GM12864 (cell line): Measurements from ENCODE around the gene SRSF3.

ENCODE experiments used
- DNase-seq: peaks from one replicate; pipeline ENCODE4 v3.0.0-alpha.2; 2011; ENCODE audit warnings: low read depth
- H3K4me3 ChIP-seq: 2 replicates; pipeline ENCODE4 v1.5.1; 2011; ENCODE audit warnings: mild to moderate bottlenecking, low read depth, low read length, control low read depth
- TF ChIP-seq, protein P1 (sequence below): IDR thresholded peaks from 2 replicates; pipeline ENCODE4 v1.5.1; 2011; ENCODE audit warnings: low read depth, mild to moderate bottlenecking, moderate library complexity, low read length, control low read depth, inconsistent platforms; ENCODE audit errors: missing control alignments

SRSF3 gene

DNA sequence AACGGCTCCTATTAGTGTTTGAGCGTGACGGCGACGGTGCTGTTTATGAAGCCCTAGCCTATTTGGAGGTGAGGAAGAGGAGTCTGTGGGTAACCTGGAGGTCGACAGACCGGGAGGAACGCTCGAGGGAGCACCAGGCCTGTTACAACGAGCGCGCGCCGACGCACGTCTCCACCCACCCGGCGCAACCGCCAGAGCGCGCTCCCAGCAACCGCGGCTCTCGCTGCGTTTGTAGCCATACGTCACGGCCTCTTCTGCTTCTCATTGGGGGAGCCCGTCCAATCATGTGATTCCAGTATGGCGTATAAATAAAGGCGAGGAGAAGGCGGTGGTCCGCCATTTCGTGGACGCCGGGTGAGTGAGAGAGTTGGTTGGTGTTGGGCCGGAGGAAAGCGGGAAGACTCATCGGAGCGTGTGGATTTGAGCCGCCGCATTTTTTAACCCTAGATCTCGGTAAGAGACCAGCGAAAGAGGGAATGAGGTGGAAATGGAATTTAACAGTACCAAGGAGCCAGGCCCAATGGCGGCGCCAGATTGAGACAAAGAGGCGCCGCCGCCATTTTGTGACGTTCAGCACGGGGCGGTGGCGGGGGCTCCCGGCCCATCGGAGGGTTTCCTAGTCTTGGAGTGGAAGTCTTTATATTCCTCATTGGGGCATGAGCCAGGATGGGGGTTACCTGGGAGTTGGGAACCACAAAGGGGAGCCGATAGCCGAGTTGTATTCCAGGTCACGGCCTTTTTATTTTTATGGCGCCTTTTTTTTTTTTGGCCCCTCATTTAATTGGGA is at the start of gene SRSF3:
SRSF3 (plus strand) TSS at position 334 of the 787 bp plus-strand sequence. CDS start 2,401 bp downstream, outside the sequence.
- TF ChIP-seq, protein P1, sequence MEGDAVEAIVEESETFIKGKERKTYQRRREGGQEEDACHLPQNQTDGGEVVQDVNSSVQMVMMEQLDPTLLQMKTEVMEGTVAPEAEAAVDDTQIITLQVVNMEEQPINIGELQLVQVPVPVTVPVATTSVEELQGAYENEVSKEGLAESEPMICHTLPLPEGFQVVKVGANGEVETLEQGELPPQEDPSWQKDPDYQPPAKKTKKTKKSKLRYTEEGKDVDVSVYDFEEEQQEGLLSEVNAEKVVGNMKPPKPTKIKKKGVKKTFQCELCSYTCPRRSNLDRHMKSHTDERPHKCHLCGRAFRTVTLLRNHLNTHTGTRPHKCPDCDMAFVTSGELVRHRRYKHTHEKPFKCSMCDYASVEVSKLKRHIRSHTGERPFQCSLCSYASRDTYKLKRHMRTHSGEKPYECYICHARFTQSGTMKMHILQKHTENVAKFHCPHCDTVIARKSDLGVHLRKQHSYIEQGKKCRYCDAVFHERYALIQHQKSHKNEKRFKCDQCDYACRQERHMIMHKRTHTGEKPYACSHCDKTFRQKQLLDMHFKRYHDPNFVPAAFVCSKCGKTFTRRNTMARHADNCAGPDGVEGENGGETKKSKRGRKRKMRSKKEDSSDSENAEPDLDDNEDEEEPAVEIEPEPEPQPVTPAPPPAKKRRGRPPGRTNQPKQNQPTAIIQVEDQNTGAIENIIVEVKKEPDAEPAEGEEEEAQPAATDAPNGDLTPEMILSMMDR: peak; percentile 27
- DNase-seq: peak; percentile 94
- H3K4me3 ChIP-seq: peak within 1 kb of the TSS; percentile 96

DNA sequence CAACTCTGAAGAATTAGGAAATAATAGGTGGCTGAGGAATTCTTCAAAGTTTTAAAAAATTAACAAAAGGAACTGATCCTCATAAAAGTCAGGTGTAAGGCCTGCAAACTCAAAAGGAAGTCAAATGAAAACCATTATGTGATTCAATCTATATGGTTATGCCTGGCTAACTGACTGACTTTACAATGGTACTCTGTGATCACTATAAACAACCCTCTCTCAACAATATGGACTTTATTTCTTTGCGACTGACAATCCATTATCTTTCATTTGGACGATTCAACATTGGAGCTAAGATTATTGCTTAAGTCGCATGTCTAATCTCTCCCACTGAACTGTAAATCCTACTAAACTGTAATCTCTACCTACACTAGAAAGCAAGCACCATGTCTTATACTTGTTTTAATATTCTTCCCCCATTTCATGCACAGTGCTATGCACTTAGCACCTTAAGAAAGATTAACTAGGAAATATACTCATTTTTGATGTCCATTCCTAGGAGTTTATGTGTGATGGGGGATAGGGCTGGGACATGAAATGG is 48.3 kb upstream of the SRSF3 start:
- peak overlapping the region; percentile 88 for H3K4me3 ChIP-seq
- TF ChIP-seq, protein P1: no peak
- no peak for DNase-seq

DNA sequence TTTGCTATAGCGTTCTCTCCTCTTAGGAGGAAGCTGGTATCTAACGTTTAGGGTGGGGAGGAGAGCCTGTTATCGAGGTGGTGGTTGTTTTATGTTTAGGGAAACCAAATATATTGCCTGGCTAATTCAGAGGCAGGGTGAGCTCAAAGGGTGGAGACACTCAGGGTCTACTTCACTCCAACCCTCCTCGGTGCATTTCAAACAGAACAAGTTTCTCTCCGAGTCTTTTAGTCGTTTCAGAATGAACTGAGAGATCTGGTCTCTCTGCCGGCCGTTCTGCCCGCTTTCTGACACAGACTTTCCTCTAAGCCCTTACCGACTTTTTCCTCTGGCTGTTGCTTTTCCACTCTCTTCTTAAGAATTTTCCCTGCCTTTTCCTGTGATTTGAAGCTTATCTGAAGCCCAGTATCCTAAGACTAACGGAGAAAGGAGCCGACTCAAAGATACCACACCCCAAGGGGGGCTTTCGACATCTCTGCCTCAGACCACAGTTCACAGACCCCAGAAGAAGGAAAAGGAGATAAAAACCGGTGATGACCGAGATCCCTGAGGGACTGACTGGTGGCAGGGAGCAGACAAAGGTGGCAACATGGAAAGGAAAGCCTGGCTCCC is 47.7 kb upstream of the SRSF3 start:
- peak overlapping the region; percentile 88 for H3K4me3 ChIP-seq
- TF ChIP-seq, protein P1: no peak
- no peak for DNase-seq

DNA sequence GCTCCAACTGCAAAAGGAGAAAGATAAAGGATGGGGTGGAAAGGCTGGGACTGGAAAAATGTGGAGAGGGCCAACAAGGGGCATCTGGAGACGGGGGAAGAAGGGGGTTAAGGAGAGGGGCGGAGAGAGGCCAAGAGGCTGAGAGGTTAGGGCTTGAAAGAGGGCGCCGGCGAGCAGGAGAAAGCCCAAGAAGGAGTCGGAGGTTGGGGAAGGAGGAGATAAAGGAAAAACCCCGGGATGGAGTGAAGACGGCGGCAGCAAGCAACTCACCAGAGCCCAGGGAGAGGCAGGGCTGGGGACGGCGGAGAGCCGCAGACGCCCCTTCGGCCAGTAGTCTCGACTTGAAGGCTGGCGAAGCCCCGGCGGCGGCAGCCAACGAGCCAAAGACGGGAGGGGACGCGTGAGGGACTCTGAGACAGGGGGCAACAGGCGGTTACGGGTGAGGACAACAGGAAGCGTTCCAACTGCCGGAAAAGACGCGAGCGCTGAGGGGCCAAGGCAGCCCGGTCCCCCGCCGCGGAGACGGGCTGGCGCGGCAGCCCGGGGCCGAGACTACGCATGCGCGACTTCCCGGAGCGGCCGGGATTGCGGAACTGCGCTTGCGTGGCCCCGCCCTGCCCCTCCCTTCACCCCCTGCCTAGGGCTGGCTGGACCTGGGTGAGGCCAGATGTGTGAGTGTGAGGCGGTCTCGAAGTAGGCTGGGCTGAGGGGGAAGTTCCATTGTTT is 47.1 kb upstream of the SRSF3 start, which contains the start of gene STK38:
STK38 (minus strand) TSS at position 560 of the 726 bp plus-strand sequence. CDS start 7,277 bp downstream, outside the sequence.
- DNase-seq: peak; percentile 64
- TF ChIP-seq, protein P1: peak; percentile 24
- H3K4me3 ChIP-seq: peak within 1 kb of the TSS; percentile 88

DNA sequence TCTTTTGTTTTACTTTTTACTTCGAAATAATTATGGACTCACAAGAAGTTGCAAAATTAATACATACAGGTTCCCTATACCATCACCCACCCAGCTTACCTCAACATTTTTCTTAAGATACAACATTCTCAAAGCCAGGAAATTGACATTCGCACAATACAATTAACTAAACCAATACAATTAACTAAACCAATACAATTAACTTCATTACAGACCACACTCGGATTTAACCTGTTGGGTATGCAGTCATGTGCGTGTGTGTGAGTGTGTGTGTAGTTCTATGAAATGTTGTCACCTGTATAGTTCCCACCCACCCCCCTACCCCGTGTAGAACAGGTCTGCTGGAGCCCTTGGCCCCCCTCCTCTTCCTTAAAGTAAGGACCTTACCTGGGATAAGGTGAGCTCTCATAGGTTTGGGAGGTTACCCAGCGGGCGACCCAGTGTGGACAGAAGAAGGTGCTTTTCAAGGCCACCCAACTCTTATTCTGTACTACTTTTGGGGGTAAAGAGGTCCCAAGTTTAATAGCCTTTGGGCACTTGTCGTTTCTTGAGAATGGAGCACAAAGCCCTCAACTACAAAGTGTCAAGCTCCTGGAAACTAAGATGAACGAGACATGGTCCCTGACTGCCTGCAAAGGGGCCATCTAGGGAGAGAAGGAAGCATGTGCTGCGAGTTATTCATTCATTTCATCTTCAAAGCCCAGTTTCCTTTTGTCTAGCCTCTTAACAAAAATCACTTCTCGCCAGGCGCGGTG is 46.3 kb upstream of the SRSF3 start:
- TF ChIP-seq, protein P1: no peak
- DNase-seq: no peak
- H3K4me3 ChIP-seq: peak overlapping the region; percentile 88; the same call in 1 of the 2 replicates

DNA sequence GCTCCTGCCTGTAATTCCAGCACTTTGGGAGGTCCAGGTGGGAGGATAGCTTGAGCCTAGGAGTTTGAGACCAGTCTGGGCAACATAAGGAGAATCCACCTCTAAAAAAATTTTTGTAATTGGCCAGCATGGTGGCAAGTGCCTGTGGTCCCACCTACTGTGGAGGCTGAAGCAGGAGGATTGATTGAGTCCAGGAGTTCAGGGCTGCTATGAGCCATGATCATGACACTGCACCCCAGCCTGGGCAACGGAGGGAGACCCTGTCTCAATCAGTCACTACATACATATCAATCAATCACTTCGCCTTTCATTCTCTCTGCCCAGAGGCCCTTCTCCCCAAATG is 45.8 kb upstream of the SRSF3 start:
- no peak overlapping the region for H3K4me3 ChIP-seq
- DNase-seq: no peak
- TF ChIP-seq, protein P1: no peak
